Middle frontal gyrus (tissue), 1 donor: Measurements from ENCODE around the gene GPR153.

ENCODE experiments used
- DNase-seq: peaks from one replicate; pipeline ENCODE4 v3.0.0-alpha.2; 2015; ENCODE audit warnings: low spot score; ENCODE audit errors: extremely low spot score

GPR153 gene

GRCh38 chr1:6206520-6206855, 54.4 kb downstream of the GPR153 start:
- no peak for DNase-seq

GRCh38 chr1:6205849-6206519, 54.9 kb downstream of the GPR153 start, which contains the start of gene RNF207:
TSS of gene RNF207 (plus strand) at chr1:6206119. CDS start at chr1:6206536, 417 bp downstream.
- DNase-seq, result no peak

DNA sequence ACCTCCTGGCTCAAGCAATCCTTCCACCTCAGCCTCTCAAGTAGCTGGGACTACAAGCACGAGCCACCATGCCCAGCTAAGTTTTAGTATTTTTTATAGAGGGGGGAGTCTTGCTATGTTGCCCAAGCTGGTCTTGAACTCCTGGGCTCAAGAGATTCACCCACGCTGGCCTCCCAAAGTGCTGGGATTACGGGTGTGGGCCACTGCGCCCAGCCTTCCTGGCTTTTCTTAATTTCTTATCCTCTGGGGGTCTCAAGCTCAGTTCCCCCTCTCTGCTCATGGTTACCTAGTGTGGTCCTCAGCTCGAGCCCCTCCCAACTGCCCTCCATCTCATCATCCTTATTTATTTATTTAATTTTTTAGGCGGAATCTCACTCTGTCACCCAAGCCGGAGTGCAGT, 58.6 kb downstream of the GPR153 start:
- DNase-seq, result no peak

DNA sequence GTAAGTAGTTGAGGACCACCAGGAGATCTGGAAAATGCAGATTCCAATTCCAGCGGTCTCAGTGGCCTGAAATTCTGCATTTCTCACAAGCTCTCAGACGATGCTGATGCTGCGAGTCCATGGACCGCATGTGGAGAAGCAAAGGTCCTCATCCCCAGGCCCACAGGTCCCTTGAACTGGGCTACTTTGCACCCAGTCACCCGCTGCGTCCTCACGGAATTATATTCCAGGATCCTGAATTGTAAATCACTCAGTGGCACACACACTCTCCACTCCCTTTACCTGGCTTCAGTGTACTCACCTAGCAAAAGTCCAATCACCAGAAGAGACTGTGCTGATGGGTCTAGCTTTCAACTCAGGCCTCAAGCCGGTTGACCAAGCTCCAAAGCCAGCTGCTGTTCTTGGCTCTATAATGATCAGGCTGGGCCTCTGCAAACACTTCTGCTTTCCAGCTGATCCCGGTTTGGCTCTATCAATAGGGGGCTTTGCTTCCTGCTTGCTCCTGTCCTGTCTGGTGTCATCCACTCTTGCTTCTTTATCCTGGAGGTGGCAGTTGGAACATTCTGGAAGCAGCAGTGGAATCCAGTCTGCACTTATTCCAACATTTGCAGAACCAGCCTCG, 60.6 kb downstream of the GPR153 start:
- DNase-seq, result no peak

DNA sequence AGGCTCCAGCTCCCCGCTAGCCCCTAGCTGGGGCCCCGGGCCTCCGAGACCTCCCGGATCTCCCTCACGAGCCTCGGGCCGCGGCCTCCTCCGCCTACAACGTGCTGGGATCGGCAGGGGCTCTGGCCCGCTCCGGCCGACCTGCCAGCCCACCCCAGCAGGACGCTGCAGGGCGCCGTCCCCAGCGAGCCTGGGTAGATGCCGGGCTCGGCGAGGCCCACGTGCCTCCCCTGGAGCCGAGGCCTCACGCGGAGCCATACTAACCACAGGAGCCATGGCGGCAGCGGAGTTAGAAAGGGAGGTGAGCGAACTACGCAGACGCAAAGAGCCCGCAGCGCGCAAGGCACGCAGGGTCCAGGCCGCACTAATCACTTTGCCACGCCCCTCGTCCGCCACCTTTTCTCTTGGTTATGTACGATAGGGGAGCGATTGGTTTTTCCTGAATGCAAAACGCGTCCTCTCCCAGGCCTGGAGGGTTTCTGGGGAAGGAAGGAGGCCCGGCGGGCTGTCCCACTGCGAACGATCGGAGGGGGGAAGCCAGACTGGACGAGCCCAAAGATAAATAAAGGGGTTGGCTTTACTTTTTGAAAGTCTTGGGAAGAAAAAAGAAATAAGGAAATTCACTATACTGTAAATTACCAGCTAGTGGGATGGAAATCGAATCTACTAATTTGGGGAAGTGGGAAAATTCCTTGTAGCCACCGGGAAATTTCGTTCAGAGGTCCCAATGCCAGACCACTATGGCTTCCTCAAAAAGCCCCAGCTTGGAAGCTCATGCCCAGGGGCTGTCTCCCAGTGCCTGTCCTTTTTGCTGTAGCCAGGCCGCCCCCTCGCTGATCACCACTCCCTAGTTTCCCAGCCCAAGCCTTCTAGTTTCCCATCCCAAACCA, 61.4 kb downstream of the GPR153 start, which contains the start of gene RPL22:
RPL22 (minus strand) TSS at position 298 of the 890 bp plus-strand sequence; CDS start at position 276, 22 bp downstream.
- DNase-seq, result peak; percentile 97

- DNase-seq, result no peak
Observed at GRCh38 chr1:6198646-6199297, 62.1 kb downstream of the GPR153 start.

DNA sequence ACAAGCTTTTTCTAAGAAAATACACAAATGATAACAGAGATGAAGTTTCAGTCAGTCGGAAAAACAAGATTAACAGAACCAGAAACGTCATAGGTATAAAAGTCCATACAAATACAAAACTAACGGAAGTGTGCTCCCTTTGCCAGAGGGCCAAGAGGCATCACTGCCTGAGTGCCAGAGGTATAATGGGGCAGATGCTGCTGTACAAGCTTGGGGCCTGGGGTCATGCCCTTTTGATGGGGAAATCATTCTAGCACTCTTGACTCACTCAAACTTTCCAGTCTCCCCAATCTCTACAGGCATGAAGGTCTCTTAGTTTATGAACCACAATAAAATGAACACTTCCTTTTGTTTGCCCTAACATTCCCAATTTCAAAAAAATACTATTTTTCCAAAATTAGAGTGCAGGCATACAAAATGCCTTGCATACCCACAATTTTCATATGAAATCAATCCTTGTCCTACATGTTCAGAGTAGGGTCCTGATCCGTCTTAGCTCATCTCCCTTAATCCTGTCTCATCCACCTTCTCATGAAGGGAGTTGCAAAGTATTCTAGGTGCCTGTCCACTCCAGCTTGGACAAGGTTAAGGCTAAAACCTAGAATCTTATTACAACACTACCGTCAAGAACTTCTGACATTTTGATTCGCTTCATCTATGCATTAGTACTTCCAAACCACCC, 63.0 kb downstream of the GPR153 start:
- no peak for DNase-seq
